Measurements from ENCODE around the gene PPARGC1A.

PPARGC1A gene

DNA sequence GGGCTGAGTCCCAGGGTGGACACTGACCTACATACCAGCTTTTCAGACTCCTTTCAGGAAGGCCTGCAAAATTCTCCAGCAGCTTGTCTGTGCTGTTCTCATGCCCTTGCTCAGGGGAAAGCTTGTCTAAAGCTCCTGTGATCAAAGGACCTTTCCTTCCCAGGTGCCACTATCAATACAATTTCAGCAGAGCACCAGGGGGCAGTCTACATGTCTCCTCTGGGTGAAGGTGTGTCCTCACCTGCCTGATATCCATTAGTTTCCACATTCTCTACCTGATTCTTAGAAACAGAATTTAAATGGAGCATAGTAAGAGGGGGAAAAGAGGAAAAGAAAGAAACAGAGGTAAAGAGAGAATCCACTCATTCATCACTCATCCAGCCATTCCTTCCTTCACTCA, 114.2 kb downstream of the PPARGC1A start:
- TF ChIP-seq CTCF (IDR thresholded peaks at IDR 0.05; ENCODE audit: insufficient read depth, low read depth, low read length, missing control alignments) = no peak
- DNase-seq (ENCODE audit: low read depth) = no peak
- no peak overlapping the region for H3K4me3 ChIP-seq (ENCODE audit: low read depth, low read length)

GRCh38 chr4:23774909-23775308, 114.9 kb downstream of the PPARGC1A start:
- no peak overlapping the region for H3K4me3 ChIP-seq (ENCODE audit: low read depth, low read length)
- no peak for DNase-seq (ENCODE audit: low read depth)
- TF ChIP-seq CTCF (IDR thresholded peaks at IDR 0.05; ENCODE audit: insufficient read depth, low read depth, low read length, missing control alignments) = no peak

GRCh38 chr4:23773884-23774636, 115.8 kb downstream of the PPARGC1A start:
- DNase-seq (ENCODE audit: low read depth) = no peak
- H3K4me3 ChIP-seq (ENCODE audit: low read depth, low read length) = no peak overlapping the region
- TF ChIP-seq CTCF (IDR thresholded peaks at IDR 0.05; ENCODE audit: insufficient read depth, low read depth, low read length, missing control alignments) = no peak

GRCh38 chr4:23770011-23770410, 119.8 kb downstream of the PPARGC1A start:
- no peak for TF ChIP-seq CTCF (IDR thresholded peaks at IDR 0.05; ENCODE audit: insufficient read depth, low read depth, low read length, missing control alignments)
- no peak overlapping the region for H3K4me3 ChIP-seq (ENCODE audit: low read depth, low read length)
- DNase-seq (ENCODE audit: low read depth) = no peak

- TF ChIP-seq CTCF (IDR thresholded peaks at IDR 0.05; ENCODE audit: insufficient read depth, low read depth, low read length, missing control alignments) = no peak
- H3K4me3 ChIP-seq (ENCODE audit: low read depth, low read length) = no peak overlapping the region
- no peak for DNase-seq (ENCODE audit: low read depth)
Measured at GRCh38 chr4:23769406-23769805, 120.4 kb downstream of the PPARGC1A start.

- H3K4me3 ChIP-seq (ENCODE audit: low read depth, low read length) = no peak overlapping the region
- no peak for TF ChIP-seq CTCF (IDR thresholded peaks at IDR 0.05; ENCODE audit: insufficient read depth, low read depth, low read length, missing control alignments)
- no peak for DNase-seq (ENCODE audit: low read depth)
Measured at GRCh38 chr4:23768541-23768940, 121.3 kb downstream of the PPARGC1A start.

DNA sequence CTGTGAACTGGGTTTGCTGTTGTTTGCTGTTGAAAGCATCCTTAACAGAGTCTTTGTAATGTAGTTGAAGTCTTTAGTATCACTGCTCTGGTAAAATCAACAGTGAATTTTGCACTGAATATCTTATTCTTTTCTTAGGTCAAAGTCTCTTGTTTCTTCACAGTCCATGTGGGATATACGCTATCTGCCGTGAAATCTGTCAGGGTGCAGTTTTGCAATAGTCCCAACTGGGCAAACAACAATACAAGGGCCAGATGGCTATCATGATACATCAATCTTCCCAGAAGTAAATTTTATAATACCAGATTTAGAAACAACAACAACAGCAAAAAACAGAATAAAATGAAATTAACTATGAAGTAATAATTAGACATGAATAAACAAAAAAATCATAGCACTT, 123.5 kb downstream of the PPARGC1A start:
- no peak overlapping the region for H3K4me3 ChIP-seq (ENCODE audit: low read depth, low read length)
- TF ChIP-seq CTCF (IDR thresholded peaks at IDR 0.05; ENCODE audit: insufficient read depth, low read depth, low read length, missing control alignments) = no peak
- DNase-seq (ENCODE audit: low read depth) = no peak

Data from GM12865 (cell line).